ENCODE data around the gene ATP1A4. TPM values are rescaled to one million over a fixed set of nuclear protein-coding genes. Genes with fewer than 3 reads are reported as not detected.

ATP1A4 gene
- total and polyA plus RNA-seq, 10 of the 15 experiments (the other 5 are each of a cell fraction or from before 2014, with no cell fraction given), result 0.31 to 1.0 (median 0.54) TPM

DNA sequence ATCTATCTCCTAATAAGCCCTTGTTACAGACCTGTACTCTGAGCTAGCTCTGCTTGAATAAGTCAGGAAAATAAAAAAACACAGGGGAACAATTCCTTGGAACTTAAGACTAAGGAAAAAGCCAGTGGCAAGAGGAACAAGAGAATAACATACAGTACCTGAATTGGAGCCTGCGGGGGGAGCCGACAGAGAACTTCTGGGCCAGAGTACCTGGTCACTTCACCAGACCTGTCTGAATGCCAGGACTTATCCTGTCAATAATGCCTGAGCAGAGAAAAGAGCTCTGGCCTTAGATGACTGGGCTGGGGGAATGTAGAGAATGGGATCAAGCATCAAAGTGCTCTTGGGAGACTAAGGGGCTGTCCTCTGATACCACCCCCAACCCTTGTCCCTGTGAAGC, 68.9 kb downstream of the ATP1A4 start:
- ChIA-PET SMC1A (ENCODE audit: uncharacterized antibody, unreplicated experiment) (interaction anchor here (0.9 to 4.9 kb wide), 15 partner anchors 9 to 120 kb away, joined by 3 to 51 read pairs (median 6); partner anchors contain the start of genes CASQ1 and PEX19), RAD21 (ENCODE audit: unreplicated experiment) (interaction anchor here (1.0 to 4.0 kb wide), 10 partner anchors 13 to 119 kb away, joined by 3 to 35 read pairs (median 8); partner anchors contain the start of genes CASQ1, DCAF8 and PEX19), POLR2A (interaction anchor here (0.8 to 1.4 kb wide), 3 partner anchors 9 to 12 kb away, joined by 3 read pairs; no protein-coding TSS in a partner anchor), CTCF (interaction anchor here (0.6 to 6.7 kb wide), 21 partner anchors 8 to 143 kb away, joined by 3 to 82 read pairs (median 8); partner anchors contain the start of genes CASQ1, IGSF8 and PEA15)
- 93% methylated on average over 2 of the region's 2 CpGs for WGBS (ENCODE audit: insufficient coverage, insufficient replicate concordance, low lambda C conversion rate, missing lambda C conversion rate)
- TF ChIP-seq TCF7 (IDR thresholded peaks at IDR 0.05; ENCODE audit: borderline replicate concordance) (no peak), NFYB (IDR thresholded peaks at IDR 0.05; ENCODE audit: insufficient read depth, low read depth, low read length) (no peak), SIX5 (IDR thresholded peaks at IDR 0.05; ENCODE audit: low read depth, low read length, severe bottlenecking) (no peak), SMARCA5 (IDR thresholded peaks at IDR 0.05) (no peak), CHD4 (IDR thresholded peaks at IDR 0.05) (no peak), POLR2AphosphoS5 (IDR thresholded peaks at IDR 0.05; ENCODE audit: low read length) (no peak)
- no peaks in the 10 kb centered on the region for H3K79me2 ChIP-seq (ENCODE audit: control insufficient read depth, insufficient read depth, low read length)
- peaks cover 31% of the 10 kb centered on the region in 2 experiments for H3K36me3 ChIP-seq (ENCODE audit: control insufficient read depth in 2 of 2, insufficient read depth in 2 of 2, low read length in 1 of 2)
- H3K27me3 ChIP-seq (replicated peaks in 1 of 2; ENCODE audit: control insufficient read depth in 2 of 2, insufficient read depth in 2 of 2, low read length in 1 of 2), result no peaks in the 10 kb centered on the region
- no peaks in the 10 kb centered on the region for H4K20me1 ChIP-seq (ENCODE audit: control insufficient read depth, insufficient read depth)
- H3K9me3 ChIP-seq (replicated peaks; ENCODE audit: control insufficient read depth, insufficient read depth, low read length), result no peaks in the 10 kb centered on the region
- BruUV-seq (replicated peaks), result no TSS peak
- FAIRE-seq (no peak), DNase-seq (ENCODE audit: low read depth, low spot score) (no peak), ATAC-seq (no peak)
- H3K9ac ChIP-seq (ENCODE audit: control insufficient read depth, insufficient read depth, low read length), result no peak overlapping the region
- no peak overlapping the region for H3K27ac ChIP-seq (ENCODE audit: control insufficient read depth, insufficient read depth)
- intact Hi-C loops (cut with micrococcal nuclease; ENCODE audit: unreplicated experiment) (no loop called here), in situ Hi-C loops (cut with MboI) (no loop called here)
- H2AFZ ChIP-seq (ENCODE audit: control insufficient read depth, low read depth, low read length), result no peak overlapping the region
- no peaks in the 10 kb centered on the region for H3K4me1 ChIP-seq (ENCODE audit: control insufficient read depth, insufficient read depth, low read length)
- H3K4me2 ChIP-seq (ENCODE audit: control insufficient read depth, insufficient read depth), result no peak overlapping the region
- no peak overlapping the region for H3K4me3 ChIP-seq

GRCh38 chr1:160221089-160221488, 69.7 kb downstream of the ATP1A4 start:
- no peaks in the 10 kb centered on the region for H3K9me3 ChIP-seq (replicated peaks; ENCODE audit: control insufficient read depth, insufficient read depth, low read length)
- H4K20me1 ChIP-seq (ENCODE audit: control insufficient read depth, insufficient read depth), result no peaks in the 10 kb centered on the region
- no peak for ATAC-seq
- intact Hi-C loops (cut with micrococcal nuclease; ENCODE audit: unreplicated experiment), result no loop called here
- no peaks in the 10 kb centered on the region for H3K27me3 ChIP-seq (replicated peaks in 1 of 2; ENCODE audit: control insufficient read depth in 2 of 2, insufficient read depth in 2 of 2, low read length in 1 of 2)
- H3K4me1 ChIP-seq (ENCODE audit: control insufficient read depth, insufficient read depth, low read length), result no peaks in the 10 kb centered on the region
- ChIA-PET RAD21 (ENCODE audit: unreplicated experiment) (interaction anchor here (2.6 to 4.0 kb wide), 3 partner anchors 25 to 31 kb away, joined by 11 to 35 read pairs (median 20); no protein-coding TSS in a partner anchor), CTCF (interaction anchor here (0.8 to 6.7 kb wide), 12 partner anchors 8 to 171 kb away, joined by 5 to 82 read pairs (median 12); partner anchors contain the start of gene CASQ1), POLR2A (interaction anchor here (1.4 kb wide), 1 partner anchor 10 kb away, joined by 3 read pairs; no protein-coding TSS in a partner anchor), SMC1A (ENCODE audit: uncharacterized antibody, unreplicated experiment) (interaction anchor here (1.0 to 4.9 kb wide), 12 partner anchors 8 to 120 kb away, joined by 3 to 51 read pairs (median 5); partner anchors contain the start of gene CASQ1)
- DNase-seq (ENCODE audit: low read depth, low spot score), result no peak
- BruUV-seq (replicated peaks), result no TSS peak
- H2AFZ ChIP-seq (ENCODE audit: control insufficient read depth, low read depth, low read length), result no peak overlapping the region
- in situ Hi-C loops (cut with MboI), result no loop called here
- no peaks in the 10 kb centered on the region for H3K79me2 ChIP-seq (ENCODE audit: control insufficient read depth, insufficient read depth, low read length)
- no peak for FAIRE-seq
- H3K27ac ChIP-seq (ENCODE audit: control insufficient read depth, insufficient read depth), result no peak overlapping the region
- no peak overlapping the region for H3K4me3 ChIP-seq
- H3K4me2 ChIP-seq (ENCODE audit: control insufficient read depth, insufficient read depth), result no peak overlapping the region
- H3K36me3 ChIP-seq (ENCODE audit: control insufficient read depth in 2 of 2, insufficient read depth in 2 of 2, low read length in 1 of 2), result peaks cover 30 to 33% of the 10 kb centered on the region in 2 experiments
- no peak overlapping the region for H3K9ac ChIP-seq (ENCODE audit: control insufficient read depth, insufficient read depth, low read length)
- TF ChIP-seq NR2F1 (conservative IDR thresholded peaks at IDR 0.05) (no peak), SUZ12 (IDR thresholded peaks at IDR 0.05; ENCODE audit: unreplicated experiment) (no peak), SRF (IDR thresholded peaks at IDR 0.05; ENCODE audit: low read depth in 2 of 2, low read length in 2 of 2) (no peak), SIX5 (IDR thresholded peaks at IDR 0.05; ENCODE audit: low read depth, low read length, severe bottlenecking) (no peak), SREBF1 (IDR thresholded peaks at IDR 0.05; ENCODE audit: low read length) (no peak), SIN3A (IDR thresholded peaks at IDR 0.05; ENCODE audit: low read depth, low read length) (no peak), BHLHE40 (IDR thresholded peaks at IDR 0.05; ENCODE audit: borderline replicate concordance in 1 of 2, low read depth in 2 of 2, low read length in 1 of 2) (no peak), ZSCAN29 (IDR thresholded peaks at IDR 0.05) (no peak), NBN (IDR thresholded peaks at IDR 0.05) (no peak), POLR2A (IDR thresholded peaks at IDR 0.05; ENCODE audit: low read depth, low read length) (no peak)
- TF ChIP-seq, protein P1, sequence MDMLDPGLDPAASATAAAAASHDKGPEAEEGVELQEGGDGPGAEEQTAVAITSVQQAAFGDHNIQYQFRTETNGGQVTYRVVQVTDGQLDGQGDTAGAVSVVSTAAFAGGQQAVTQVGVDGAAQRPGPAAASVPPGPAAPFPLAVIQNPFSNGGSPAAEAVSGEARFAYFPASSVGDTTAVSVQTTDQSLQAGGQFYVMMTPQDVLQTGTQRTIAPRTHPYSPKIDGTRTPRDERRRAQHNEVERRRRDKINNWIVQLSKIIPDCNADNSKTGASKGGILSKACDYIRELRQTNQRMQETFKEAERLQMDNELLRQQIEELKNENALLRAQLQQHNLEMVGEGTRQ (IDR thresholded peaks at IDR 0.05; ENCODE audit: borderline replicate concordance, low read depth, low read length), result no peak
- TF ChIP-seq, protein P2, sequence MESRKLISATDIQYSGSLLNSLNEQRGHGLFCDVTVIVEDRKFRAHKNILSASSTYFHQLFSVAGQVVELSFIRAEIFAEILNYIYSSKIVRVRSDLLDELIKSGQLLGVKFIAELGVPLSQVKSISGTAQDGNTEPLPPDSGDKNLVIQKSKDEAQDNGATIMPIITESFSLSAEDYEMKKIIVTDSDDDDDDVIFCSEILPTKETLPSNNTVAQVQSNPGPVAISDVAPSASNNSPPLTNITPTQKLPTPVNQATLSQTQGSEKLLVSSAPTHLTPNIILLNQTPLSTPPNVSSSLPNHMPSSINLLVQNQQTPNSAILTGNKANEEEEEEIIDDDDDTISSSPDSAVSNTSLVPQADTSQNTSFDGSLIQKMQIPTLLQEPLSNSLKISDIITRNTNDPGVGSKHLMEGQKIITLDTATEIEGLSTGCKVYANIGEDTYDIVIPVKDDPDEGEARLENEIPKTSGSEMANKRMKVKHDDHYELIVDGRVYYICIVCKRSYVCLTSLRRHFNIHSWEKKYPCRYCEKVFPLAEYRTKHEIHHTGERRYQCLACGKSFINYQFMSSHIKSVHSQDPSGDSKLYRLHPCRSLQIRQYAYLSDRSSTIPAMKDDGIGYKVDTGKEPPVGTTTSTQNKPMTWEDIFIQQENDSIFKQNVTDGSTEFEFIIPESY (IDR thresholded peaks at IDR 0.05), result no peak
